Loucy (cell line): ENCODE results near the gene CHN1.

Source experiments
- H2AFZ ChIP-seq: fragments of 200-600 bp; sonication (generic); 2 replicates; pipeline ENCODE4 v1.6.0; 2016; ENCODE audit warnings: antibody characterized with exemption, mild to moderate bottlenecking, low read length, moderate library complexity
- H3F3A ChIP-seq: fragments of 200-600 bp; 2 replicates; pipeline ENCODE4 v1.6.0; 2016; ENCODE audit warnings: antibody characterized with exemption, low read depth, mild to moderate bottlenecking
- H3K27me3 ChIP-seq: fragments of 200-600 bp; sonication (generic); 2 replicates; pipeline ENCODE4 v1.6.1; 2014; ENCODE audit warnings: low read length, mild to moderate bottlenecking; ENCODE audit not compliant: insufficient read depth, poor library complexity, severe bottlenecking
- H3K36me3 ChIP-seq: fragments of 200-600 bp; sonication (generic); 2 replicates; pipeline ENCODE4 v1.6.1; 2016; ENCODE audit warnings: low read length; ENCODE audit not compliant: insufficient read depth
- H3K4me1 ChIP-seq: fragments of 200-600 bp; sonication (generic); 2 replicates; pipeline ENCODE4 v1.5.1; 2014; ENCODE audit warnings: low read length, mild to moderate bottlenecking; ENCODE audit not compliant: insufficient read depth, poor library complexity, severe bottlenecking
- H3K4me2 ChIP-seq: fragments of 200-600 bp; sonication (generic); 2 replicates; pipeline ENCODE4 v1.6.0; 2014; ENCODE audit warnings: antibody characterized with exemption, low read length, low read depth, mild to moderate bottlenecking; ENCODE audit not compliant: poor library complexity, severe bottlenecking
- H3K4me3 ChIP-seq: fragments of 200-600 bp; sonication (generic); 2 replicates; pipeline ENCODE4 v1.5.1; 2014; ENCODE audit warnings: low read length, mild to moderate bottlenecking, mixed read lengths; ENCODE audit not compliant: poor library complexity, severe bottlenecking
- H3K79me2 ChIP-seq: fragments of 200-600 bp; sonication (generic); 2 replicates; pipeline ENCODE4 v1.6.1; 2014; ENCODE audit warnings: low read length; ENCODE audit not compliant: insufficient read depth
- H3K9ac ChIP-seq: fragments of 200-600 bp; sonication (generic); 2 replicates; pipeline ENCODE4 v1.6.0; 2014; ENCODE audit warnings: mild to moderate bottlenecking, low read depth, low read length, moderate library complexity; ENCODE audit not compliant: poor library complexity, severe bottlenecking
- H3K9me2 ChIP-seq: fragments of 200-600 bp; sonication (generic); replicated peaks from 2 replicates; pipeline ENCODE4 v1.6.1; 2016; ENCODE audit warnings: low read depth, low read length, mixed read lengths
- H3K9me3 ChIP-seq: fragments of 200-600 bp; sonication (generic); 2 replicates; pipeline ENCODE4 v1.6.1; 2014; ENCODE audit warnings: mild to moderate bottlenecking, antibody characterized with exemption, low read length, low read depth; ENCODE audit not compliant: insufficient read depth
- H4K20me1 ChIP-seq: fragments of 200-600 bp; sonication (generic); 2 replicates; pipeline ENCODE4 v1.6.0; 2014; ENCODE audit warnings: antibody characterized with exemption, low read length, mild to moderate bottlenecking; ENCODE audit not compliant: insufficient read depth, poor library complexity, severe bottlenecking
- CTCF ChIP-seq: fragments of 200-600 bp; sonication (generic); conservative IDR thresholded peaks from 2 replicates; pipeline ENCODE4 v1.5.1; 2014; ENCODE audit warnings: mild to moderate bottlenecking, antibody characterized with exemption, low read length
- EZH2phosphoT487 ChIP-seq: fragments of 200-600 bp; IDR thresholded peaks from 2 replicates; pipeline ENCODE4 v1.6.1; 2018; ENCODE audit warnings: antibody characterized with exemption, mild to moderate bottlenecking, moderate library complexity, borderline replicate concordance

Gene CHN1

GRCh38 chr2:174796319-174796771, 208.8 kb downstream of the CHN1 start:
- TF ChIP-seq EZH2phosphoT487 (no peak), CTCF (no peak)
- no peaks in the 10 kb centered on the region for H4K20me1 ChIP-seq
- H2AFZ ChIP-seq = no peak overlapping the region
- no peaks in the 10 kb centered on the region for H3K9me2 ChIP-seq
- no peak overlapping the region for H3K4me3 ChIP-seq
- no peaks in the 10 kb centered on the region for H3K36me3 ChIP-seq
- peaks cover 4% of the 10 kb centered on the region for H3K4me1 ChIP-seq
- no peaks in the 10 kb centered on the region for H3K9me3 ChIP-seq
- no peaks in the 10 kb centered on the region for H3K79me2 ChIP-seq
- no peaks in the 10 kb centered on the region for H3K27me3 ChIP-seq
- no peak overlapping the region for H3K9ac ChIP-seq
- H3K4me2 ChIP-seq = no peak overlapping the region
- H3F3A ChIP-seq = no peaks in the 10 kb centered on the region

GRCh38 chr2:174794851-174795374, 210.3 kb downstream of the CHN1 start:
- TF ChIP-seq EZH2phosphoT487 (no peak), CTCF (no peak)
- Histone ChIP-seq H2AFZ (no peak overlapping the region), H3F3A (no peaks in the 10 kb centered on the region), H3K4me2 (no peak overlapping the region), H3K4me3 (no peak overlapping the region), H3K36me3 (no peaks in the 10 kb centered on the region), H3K9ac (no peak overlapping the region), H3K4me1 (no peaks in the 10 kb centered on the region), H4K20me1 (no peaks in the 10 kb centered on the region), H3K79me2 (no peaks in the 10 kb centered on the region), H3K9me3 (no peaks in the 10 kb centered on the region), H3K27me3 (no peaks in the 10 kb centered on the region), H3K9me2 (no peaks in the 10 kb centered on the region)

DNA sequence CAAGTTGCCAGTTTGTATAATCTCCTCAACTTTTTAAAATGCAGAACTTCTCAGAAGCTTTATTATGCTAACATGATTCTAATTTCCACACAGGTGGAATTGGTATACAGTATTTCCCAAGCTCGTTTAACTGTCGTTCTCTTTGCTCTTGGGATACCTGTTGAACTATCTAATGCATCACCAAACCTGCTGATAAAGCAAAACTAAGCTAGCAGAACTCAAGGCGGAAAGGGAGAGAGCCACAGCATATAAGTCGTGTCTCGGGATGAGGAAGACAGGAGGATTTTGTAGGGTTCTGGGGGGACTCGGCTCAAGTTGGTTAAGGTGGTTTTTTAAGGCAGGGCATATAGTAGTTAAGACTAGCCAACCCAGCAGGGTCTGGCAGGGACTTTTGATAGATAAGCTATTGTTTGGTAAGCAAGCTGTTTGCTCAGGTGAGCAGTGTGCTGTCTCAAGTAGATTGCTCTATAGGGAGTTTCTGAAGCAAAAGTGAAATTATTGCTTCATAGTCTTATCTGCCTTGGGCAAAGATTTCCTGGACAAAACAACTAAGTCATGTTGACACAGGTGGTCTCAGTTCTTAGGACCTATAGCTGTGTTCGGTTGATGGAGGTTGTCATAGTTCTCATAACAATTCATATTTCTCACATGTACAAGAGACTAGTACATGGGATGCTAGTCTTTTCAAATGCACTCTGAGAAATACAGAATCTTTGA, 212.7 kb downstream of the CHN1 start:
- no peaks in the 10 kb centered on the region for H3K36me3 ChIP-seq
- no peaks in the 10 kb centered on the region for H3K79me2 ChIP-seq
- no peaks in the 10 kb centered on the region for H3K27me3 ChIP-seq
- no peak overlapping the region for H3K4me3 ChIP-seq
- no peak overlapping the region for H3K9ac ChIP-seq
- TF ChIP-seq CTCF (no peak), EZH2phosphoT487 (no peak)
- H3K4me1 ChIP-seq = peaks cover 9% of the 10 kb centered on the region
- H4K20me1 ChIP-seq = no peaks in the 10 kb centered on the region
- H3F3A ChIP-seq = no peaks in the 10 kb centered on the region
- no peak overlapping the region for H2AFZ ChIP-seq
- H3K9me3 ChIP-seq = no peaks in the 10 kb centered on the region
- H3K9me2 ChIP-seq = no peaks in the 10 kb centered on the region
- no peak overlapping the region for H3K4me2 ChIP-seq
